Mesodermal cell (in vitro differentiated cells): ENCODE results near the gene KIAA1217.

Experiments
- H3K27ac ChIP-seq: 2 replicates; pipeline ENCODE4 v1.7.0; 2013; ENCODE audit warnings: mild to moderate bottlenecking, low read depth, low read length, moderate library complexity; ENCODE audit not compliant: severe bottlenecking
- H3K36me3 ChIP-seq: 2 replicates; pipeline ENCODE4 v1.7.1; 2013; ENCODE audit warnings: mild to moderate bottlenecking, low read length, moderate library complexity; ENCODE audit not compliant: control insufficient read depth, insufficient read depth
- H3K4me1 ChIP-seq: one replicate; pipeline ENCODE4 v1.7.1; 2013; ENCODE audit warnings: mild to moderate bottlenecking, low read length; ENCODE audit not compliant: insufficient read depth, control insufficient read depth, poor library complexity, severe bottlenecking
- H3K4me3 ChIP-seq: 2 replicates; pipeline ENCODE4 v1.7.0; 2013; ENCODE audit warnings: low read length, control low read depth, mild to moderate bottlenecking; ENCODE audit not compliant: insufficient read depth, poor library complexity, severe bottlenecking; ENCODE audit errors: extremely low read depth
- H3K9me3 ChIP-seq: 2 replicates; pipeline ENCODE4 v1.7.1; 2013; ENCODE audit warnings: mild to moderate bottlenecking, low read length, moderate library complexity; ENCODE audit not compliant: control insufficient read depth
- WGBS, 2 experiments: methylation state at CpG; one replicate each; pipeline ENCODE4 v1.1.5; 2013; ENCODE audit warnings: missing lambda C conversion rate in 2 of 2; ENCODE audit not compliant: insufficient coverage in 2 of 2; 5-methylcytosine and 5-hydroxymethylcytosine counted together

The KIAA1217 gene

GRCh38 chr10:24228642-24229041 lies 19.7 kb downstream of the KIAA1217 start:
- WGBS, 2 experiments = no CpG with 5 or more reads among the region's 2 CpGs
- peaks cover 4% of the 10 kb centered on the region for H3K36me3 ChIP-seq
- peaks cover 3% of the 10 kb centered on the region for H3K4me1 ChIP-seq
- no peak overlapping the region for H3K27ac ChIP-seq
- H3K9me3 ChIP-seq = no peaks in the 10 kb centered on the region
- no peak overlapping the region for H3K4me3 ChIP-seq

GRCh38 chr10:24229909-24230308 lies 21.0 kb downstream of the KIAA1217 start:
- Histone ChIP-seq H3K4me1 (peaks cover 3% of the 10 kb centered on the region), H3K9me3 (no peaks in the 10 kb centered on the region), H3K27ac (no peak overlapping the region), H3K36me3 (no peaks in the 10 kb centered on the region), H3K4me3 (no peak overlapping the region)
- WGBS, 2 experiments = 100% methylated on average over 1 of the region's 3 CpGs; no CpG with 5 or more reads in 1 of the 2 experiments

GRCh38 chr10:24231200-24231599 lies 22.3 kb downstream of the KIAA1217 start:
- 92 to 93% methylated on average over 5 of the region's 8 CpGs for WGBS, 2 experiments
- Histone ChIP-seq H3K27ac (no peak overlapping the region), H3K9me3 (no peaks in the 10 kb centered on the region), H3K4me1 (peaks cover 3% of the 10 kb centered on the region), H3K4me3 (no peak overlapping the region), H3K36me3 (no peaks in the 10 kb centered on the region)

- no peak overlapping the region for H3K4me3 ChIP-seq
These were observed 25.8 kb downstream of the KIAA1217 start for GRCh38 chr10:24234784-24235183.

GRCh38 chr10:24235471-24235870 lies 26.5 kb downstream of the KIAA1217 start:
- H3K4me1 ChIP-seq = peaks cover 14% of the 10 kb centered on the region
- H3K36me3 ChIP-seq = no peaks in the 10 kb centered on the region
- 93 to 96% methylated on average over 3 to 5 of the region's 7 CpGs for WGBS, 2 experiments
- H3K9me3 ChIP-seq = no peaks in the 10 kb centered on the region
- no peak overlapping the region for H3K4me3 ChIP-seq
- peak overlapping the region; percentile 3 for H3K27ac ChIP-seq

More at GRCh38 chr10:24234784-24235183, 25.8 kb downstream of the KIAA1217 start:
- H3K4me1 ChIP-seq = peaks cover 8% of the 10 kb centered on the region
- no peaks in the 10 kb centered on the region for H3K9me3 ChIP-seq
- H3K36me3 ChIP-seq = no peaks in the 10 kb centered on the region
- H3K27ac ChIP-seq = no peak overlapping the region
- WGBS, 2 experiments = 100% methylated on average over 1 of the region's 1 CpG

- WGBS, 2 experiments = 56 to 65% methylated on average over 8 of the region's 9 CpGs
- Histone ChIP-seq H3K9me3 (no peaks in the 10 kb centered on the region), H3K36me3 (no peaks in the 10 kb centered on the region), H3K4me3 (no peak overlapping the region), H3K27ac (peak overlapping the region; percentile 31), H3K4me1 (peaks cover 14% of the 10 kb centered on the region)
These were observed 29.0 kb downstream of the KIAA1217 start for GRCh38 chr10:24237801-24238395.

- 87 to 94% methylated on average over 7 to 11 of the region's 13 CpGs for WGBS, 2 experiments
- H3K4me1 ChIP-seq = peaks cover 14% of the 10 kb centered on the region
- H3K9me3 ChIP-seq = no peaks in the 10 kb centered on the region
- H3K4me3 ChIP-seq = no peak overlapping the region
- H3K27ac ChIP-seq = peak overlapping the region; percentile 42
- no peaks in the 10 kb centered on the region for H3K36me3 ChIP-seq
These were observed 29.7 kb downstream of the KIAA1217 start for GRCh38 chr10:24238519-24239247.

- Histone ChIP-seq H3K27ac (peak overlapping the region; percentile 42), H3K4me3 (no peak overlapping the region), H3K4me1 (peaks cover 14% of the 10 kb centered on the region), H3K9me3 (no peaks in the 10 kb centered on the region), H3K36me3 (no peaks in the 10 kb centered on the region)
- whole genome bisulfite sequencing, 2 experiments = 82 to 92% methylated on average over 6 to 8 of the region's 10 CpGs
These were observed 30.5 kb downstream of the KIAA1217 start for GRCh38 chr10:24239289-24240040.

GRCh38 chr10:24240041-24240751 lies 31.3 kb downstream of the KIAA1217 start:
- Histone ChIP-seq H3K36me3 (no peaks in the 10 kb centered on the region), H3K4me1 (peaks cover 14% of the 10 kb centered on the region), H3K27ac (peak overlapping the region; percentile 42), H3K9me3 (no peaks in the 10 kb centered on the region), H3K4me3 (no peak overlapping the region)
- WGBS, 2 experiments = 75 to 79% methylated on average over 4 to 7 of the region's 8 CpGs

- H3K36me3 ChIP-seq = no peaks in the 10 kb centered on the region
- H3K27ac ChIP-seq = no peak overlapping the region
- H3K4me3 ChIP-seq = no peak overlapping the region
- 94 to 100% methylated on average over 1 to 2 of the region's 5 CpGs for WGBS, 2 experiments
- H3K9me3 ChIP-seq = no peaks in the 10 kb centered on the region
- H3K4me1 ChIP-seq = peaks cover 14% of the 10 kb centered on the region
These were observed 32.6 kb downstream of the KIAA1217 start for GRCh38 chr10:24241536-24242040.
